ENCODE results near the gene USP6NL. TPM values are rescaled to one million over a fixed set of nuclear protein-coding genes. Genes with fewer than 3 reads are reported as not detected.

The USP6NL gene
- total RNA-seq, 1 experiment from 2014 or later: 21.4 TPM

- no peaks in the 10 kb centered on the region for H3K9me3 Mint-ChIP-seq
- DNase-seq (ENCODE audit: low spot score) (no peak), ATAC-seq (no peak)
- CTCF ChIA-PET: no interaction called here
- no peaks in the 10 kb centered on the region for H3K36me3 Mint-ChIP-seq
- peaks cover 2% of the 10 kb centered on the region; the same call in 1 of the 2 replicates for H3K27me3 Mint-ChIP-seq (ENCODE audit: low read depth)
- H3K4me3 Mint-ChIP-seq: no peak overlapping the region
- POLR2A ChIA-PET: interaction anchor here (0.6 to 0.7 kb wide), 2 partner anchors 9 to 1128 kb away, joined by 3 read pairs; no protein-coding TSS in a partner anchor
- peaks cover 64% of the 10 kb centered on the region for H3K4me1 Mint-ChIP-seq
- H3K27ac Mint-ChIP-seq: no peak overlapping the region
- no peak for TF ChIP-seq ZNF138 (CRISPR knock-in tag; conservative IDR thresholded peaks at IDR 0.05)
- TF ChIP-seq IRF1 (CRISPR knock-in tag; IDR thresholded peaks at IDR 0.05): no peak
- no peak for TF ChIP-seq ZNF263 (CRISPR knock-in tag; IDR thresholded peaks at IDR 0.05; ENCODE audit: low read depth)
- no peak for TF ChIP-seq ZNF416 (CRISPR knock-in tag; IDR thresholded peaks at IDR 0.05)
- TF ChIP-seq FOXP1 (CRISPR knock-in tag; IDR thresholded peaks at IDR 0.05; ENCODE audit: borderline replicate concordance): no peak
- TF ChIP-seq ATF3 (CRISPR knock-in tag; conservative IDR thresholded peaks at IDR 0.05): no peak
- TF ChIP-seq MAX (CRISPR knock-in tag; IDR thresholded peaks at IDR 0.05): no peak
- TF ChIP-seq ATF2 (CRISPR knock-in tag; IDR thresholded peaks at IDR 0.05; ENCODE audit: borderline replicate concordance, low read depth): no peak
- no peak for TF ChIP-seq NR3C1 (CRISPR knock-in tag; conservative IDR thresholded peaks at IDR 0.05; ENCODE audit: low read depth)
- no peak for TF ChIP-seq CTCF (IDR thresholded peaks at IDR 0.05)
- no peak for TF ChIP-seq TCF7 (CRISPR knock-in tag; IDR thresholded peaks at IDR 0.05; ENCODE audit: low read depth)
- TF ChIP-seq ZBTB21 (CRISPR knock-in tag; IDR thresholded peaks at IDR 0.05; ENCODE audit: borderline replicate concordance): no peak
- TF ChIP-seq FOXK1 (CRISPR knock-in tag; IDR thresholded peaks at IDR 0.05): no peak
- TF ChIP-seq ZNF219 (CRISPR knock-in tag; IDR thresholded peaks at IDR 0.05; ENCODE audit: borderline replicate concordance): no peak
- TF ChIP-seq FOXJ3 (CRISPR knock-in tag; IDR thresholded peaks at IDR 0.05; ENCODE audit: borderline replicate concordance): no peak
- no peak for TF ChIP-seq ZNF512 (CRISPR knock-in tag; IDR thresholded peaks at IDR 0.05; ENCODE audit: borderline replicate concordance)
- TF ChIP-seq AR (CRISPR knock-in tag; IDR thresholded peaks at IDR 0.05): no peak
These were observed 171.9 kb downstream of the USP6NL start for GRCh38 chr10:11439523-11440053.
